ENCODE results near the gene MYD88.

MYD88 gene

DNA sequence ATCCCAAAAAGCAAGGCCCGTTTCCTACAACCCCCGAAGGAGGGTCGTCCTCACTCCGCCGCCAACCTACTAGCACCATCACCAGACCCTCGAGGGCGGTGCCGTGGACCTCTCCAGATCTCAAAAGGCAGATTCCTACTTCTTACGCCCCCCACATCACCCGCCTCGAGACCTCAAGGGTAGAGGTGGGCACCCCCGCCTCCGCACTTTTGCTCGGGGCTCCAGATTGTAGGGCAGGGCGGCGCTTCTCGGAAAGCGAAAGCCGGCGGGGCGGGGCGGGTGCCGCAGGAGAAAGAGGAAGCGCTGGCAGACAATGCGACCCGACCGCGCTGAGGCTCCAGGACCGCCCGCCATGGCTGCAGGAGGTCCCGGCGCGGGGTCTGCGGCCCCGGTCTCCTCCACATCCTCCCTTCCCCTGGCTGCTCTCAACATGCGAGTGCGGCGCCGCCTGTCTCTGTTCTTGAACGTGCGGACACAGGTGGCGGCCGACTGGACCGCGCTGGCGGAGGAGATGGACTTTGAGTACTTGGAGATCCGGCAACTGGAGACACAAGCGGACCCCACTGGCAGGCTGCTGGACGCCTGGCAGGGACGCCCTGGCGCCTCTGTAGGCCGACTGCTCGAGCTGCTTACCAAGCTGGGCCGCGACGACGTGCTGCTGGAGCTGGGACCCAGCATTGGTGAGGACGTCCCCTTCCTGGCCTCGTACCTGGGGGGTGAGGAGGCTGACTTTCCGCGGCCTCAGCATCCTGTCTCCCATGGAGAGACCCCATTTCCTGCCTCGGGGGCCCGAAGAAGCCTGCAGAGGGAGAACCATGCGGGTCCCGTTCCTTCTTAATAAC is at the start of gene MYD88:
Gene MYD88 (plus strand): TSS at position 313 of the 842 bp plus-strand sequence. CDS start 40 bp downstream, at position 353.
- peak; percentile 54 for DNase-seq

DNA sequence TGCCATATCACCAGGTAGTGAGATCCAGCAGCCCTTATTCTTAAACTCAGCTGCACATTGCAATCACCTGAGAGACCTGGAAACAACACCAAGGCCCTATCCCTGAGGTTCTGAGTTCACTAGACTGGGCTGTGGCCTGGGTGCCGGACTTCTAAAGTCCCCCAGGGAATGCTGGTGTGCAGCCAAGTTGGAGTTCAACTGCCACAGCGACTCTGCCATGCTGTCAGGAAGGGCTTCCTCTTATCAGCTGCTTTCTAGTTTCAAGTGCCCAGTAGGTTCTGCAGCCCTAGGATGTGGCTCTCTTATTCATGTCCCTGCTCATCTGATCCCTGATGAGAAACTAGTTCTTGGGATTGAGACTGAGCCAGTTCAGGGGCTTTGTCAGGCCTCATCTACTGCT is 49.3 kb upstream of the MYD88 start:
- no peak for DNase-seq

DNA sequence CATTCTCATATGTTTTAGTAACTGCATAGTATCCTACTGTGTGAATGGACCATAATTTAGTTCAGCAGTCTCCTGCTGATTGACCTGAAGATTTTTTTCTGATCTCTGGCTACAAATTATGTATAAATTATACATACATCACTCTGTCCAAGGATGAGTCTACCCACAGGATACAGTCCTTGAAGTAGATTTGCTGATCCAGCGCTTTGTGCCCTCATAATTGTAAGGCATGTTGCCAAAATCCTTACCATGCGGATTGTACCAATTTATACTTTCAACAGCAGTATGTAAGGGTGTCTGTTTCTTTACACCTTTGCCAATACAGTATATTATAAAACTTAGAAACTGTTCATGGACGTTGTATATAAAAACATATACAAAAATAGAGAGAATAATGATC is 48.0 kb upstream of the MYD88 start:
- no peak for DNase-seq

DNA sequence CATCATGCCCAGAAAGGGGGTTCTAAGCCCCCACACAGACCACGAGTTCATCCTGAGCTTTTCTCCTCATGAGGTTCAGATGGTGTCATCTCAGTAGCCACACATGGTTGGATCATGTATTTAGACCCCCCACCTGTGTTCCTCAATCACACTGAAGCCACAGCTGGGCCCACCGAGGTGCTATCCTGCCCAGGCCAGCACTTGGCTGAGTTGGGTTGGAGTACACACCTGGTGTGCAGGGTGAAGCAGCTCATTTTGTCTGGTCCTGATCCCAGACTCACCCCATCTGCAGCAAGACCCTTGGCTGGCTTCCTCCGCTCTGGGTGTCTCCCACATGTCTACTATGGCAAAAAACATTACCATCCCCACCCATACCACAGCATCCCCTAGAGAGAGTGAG is 43.5 kb upstream of the MYD88 start:
- DNase-seq = no peak

DNA sequence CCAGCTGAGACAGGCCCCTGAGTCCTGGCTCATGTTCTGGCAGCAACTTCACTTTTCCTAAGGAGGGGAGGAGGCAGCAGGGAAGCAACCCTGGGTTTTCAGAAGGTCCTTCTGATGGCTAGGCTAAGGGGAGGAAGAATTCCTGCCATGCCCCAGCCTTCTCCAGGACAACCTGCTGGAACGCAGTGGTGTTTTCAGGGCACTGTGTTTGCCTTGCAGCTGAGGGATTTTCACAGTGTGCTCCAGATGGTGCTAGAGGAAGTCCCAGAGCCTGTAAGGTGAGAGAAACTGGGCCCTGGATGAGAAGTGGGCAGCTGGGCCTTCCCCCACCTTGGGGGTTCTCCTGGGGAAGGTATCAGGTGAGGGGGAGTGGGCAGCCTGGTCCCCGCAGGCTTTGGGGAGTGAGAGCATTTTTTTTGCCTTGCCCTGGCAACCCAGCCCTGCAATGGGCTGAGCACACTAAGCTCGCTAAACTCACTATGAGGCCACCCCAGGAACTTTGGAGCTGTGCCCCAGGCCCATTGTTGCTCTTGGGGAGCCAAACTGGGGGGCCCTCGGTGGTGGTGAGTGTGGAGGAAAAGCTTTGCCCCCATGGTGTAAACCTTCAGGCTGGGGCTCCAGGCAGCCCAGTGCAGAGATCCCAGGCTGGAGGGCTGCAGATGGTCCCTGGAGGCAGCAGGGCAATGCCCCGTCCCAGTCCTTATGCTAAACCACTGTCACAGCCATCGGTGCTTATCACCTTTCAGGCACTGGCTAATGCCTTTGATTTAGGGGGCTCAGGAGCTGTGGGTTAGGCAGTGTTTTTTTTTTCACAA is 42.6 kb upstream of the MYD88 start:
- no peak for DNase-seq

DNA sequence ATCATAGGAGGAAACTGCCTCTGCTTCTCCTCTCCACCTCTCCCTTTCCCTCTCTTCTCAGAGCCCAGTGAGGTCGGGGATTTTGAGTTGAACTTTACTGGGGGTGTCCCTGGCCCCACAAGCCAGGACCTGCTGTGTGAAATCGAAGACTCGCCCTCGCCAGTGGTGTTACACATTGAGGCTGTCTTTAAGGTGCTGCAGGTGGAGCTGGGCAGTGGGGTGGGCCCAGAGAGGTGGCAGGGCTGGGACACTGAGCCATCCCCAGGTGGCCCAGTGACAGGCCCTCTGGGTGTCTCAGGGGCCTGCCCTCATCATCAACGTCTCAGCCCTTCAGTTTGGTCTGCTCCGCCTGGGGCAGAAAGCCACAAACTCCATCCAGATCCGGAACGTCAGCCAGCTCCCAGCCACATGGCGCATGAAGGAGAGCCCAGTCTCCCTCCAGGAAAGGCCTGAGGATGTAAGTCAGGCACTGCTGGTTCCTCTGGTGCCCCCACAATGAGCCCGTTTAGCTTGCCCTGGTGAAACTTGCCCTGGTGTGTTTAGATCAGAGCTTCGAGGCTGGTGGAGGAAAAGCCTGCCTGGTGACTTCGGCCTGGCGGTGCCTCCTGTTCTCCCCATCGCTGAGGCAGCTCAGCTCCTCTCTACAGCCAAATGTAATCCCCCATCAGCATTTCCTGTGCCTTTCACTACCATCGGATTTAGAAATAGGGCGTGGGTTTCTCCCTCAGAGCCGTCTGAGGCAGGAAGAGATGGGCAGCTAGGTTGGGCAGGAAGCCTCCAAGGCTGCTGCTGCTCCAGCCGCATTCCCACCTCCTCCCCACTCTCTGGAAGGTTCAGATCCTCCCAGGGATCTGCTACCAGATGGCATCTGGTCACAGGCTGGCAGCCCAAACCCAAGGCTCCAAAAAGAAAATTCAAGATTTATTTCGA is 40.8 kb upstream of the MYD88 start:
- DNase-seq = no peak

DNA sequence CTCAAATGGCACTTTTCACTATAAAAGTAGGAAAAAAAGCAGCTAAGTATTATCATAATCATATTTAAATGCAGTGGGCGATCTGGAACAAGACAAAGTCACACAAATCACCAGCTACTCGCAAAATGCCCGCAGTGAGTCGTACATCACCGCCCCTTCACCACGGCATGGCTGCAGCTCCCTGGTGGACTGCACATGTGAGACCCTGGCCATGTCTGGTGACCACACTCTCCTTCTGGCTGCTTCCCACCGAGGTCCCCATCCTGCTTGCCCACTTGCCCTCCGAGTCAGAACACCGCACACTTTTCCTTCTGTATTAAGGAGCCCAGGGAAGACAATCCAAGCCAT is 40.1 kb upstream of the MYD88 start:
- DNase-seq = no peak

DNA sequence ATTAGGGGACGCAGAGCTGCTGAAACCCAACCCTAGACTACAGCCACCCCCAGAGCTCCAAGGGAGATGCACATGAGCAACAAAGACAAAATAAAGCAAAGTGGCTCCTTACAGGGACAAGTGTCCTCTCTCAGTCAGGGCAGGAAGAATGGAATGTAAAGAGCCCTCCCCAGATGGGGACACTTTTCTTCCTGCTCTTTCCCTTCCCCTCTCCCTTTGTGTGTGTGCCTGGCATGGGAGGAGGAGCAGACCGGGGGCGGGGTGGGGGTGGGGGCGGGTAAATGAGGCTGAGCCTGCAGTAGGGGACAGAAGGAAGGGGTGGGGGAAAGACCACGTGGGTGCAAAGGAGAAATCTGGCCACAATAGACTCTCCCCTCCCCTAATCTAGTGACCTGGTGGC is 38.9 kb upstream of the MYD88 start:
- no peak for DNase-seq

DNA sequence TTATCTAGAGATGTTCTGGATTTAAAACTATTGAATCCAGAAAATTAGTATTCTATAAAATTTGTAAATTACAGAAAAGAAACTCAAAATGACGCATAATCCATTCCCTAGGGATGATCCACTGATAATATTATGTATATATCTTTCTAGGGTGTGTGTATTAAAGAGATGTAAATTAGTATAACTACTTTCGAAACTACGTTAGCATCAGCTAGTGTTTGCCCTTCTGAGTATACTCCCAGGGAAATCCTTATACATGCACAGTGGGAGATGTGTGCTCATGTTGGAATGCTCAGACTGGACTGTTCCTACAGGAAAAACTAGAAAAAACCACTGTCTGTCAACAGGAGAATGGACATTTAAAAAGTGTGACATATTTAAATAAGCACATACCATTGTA is 38.0 kb upstream of the MYD88 start:
- no peak for DNase-seq

DNA sequence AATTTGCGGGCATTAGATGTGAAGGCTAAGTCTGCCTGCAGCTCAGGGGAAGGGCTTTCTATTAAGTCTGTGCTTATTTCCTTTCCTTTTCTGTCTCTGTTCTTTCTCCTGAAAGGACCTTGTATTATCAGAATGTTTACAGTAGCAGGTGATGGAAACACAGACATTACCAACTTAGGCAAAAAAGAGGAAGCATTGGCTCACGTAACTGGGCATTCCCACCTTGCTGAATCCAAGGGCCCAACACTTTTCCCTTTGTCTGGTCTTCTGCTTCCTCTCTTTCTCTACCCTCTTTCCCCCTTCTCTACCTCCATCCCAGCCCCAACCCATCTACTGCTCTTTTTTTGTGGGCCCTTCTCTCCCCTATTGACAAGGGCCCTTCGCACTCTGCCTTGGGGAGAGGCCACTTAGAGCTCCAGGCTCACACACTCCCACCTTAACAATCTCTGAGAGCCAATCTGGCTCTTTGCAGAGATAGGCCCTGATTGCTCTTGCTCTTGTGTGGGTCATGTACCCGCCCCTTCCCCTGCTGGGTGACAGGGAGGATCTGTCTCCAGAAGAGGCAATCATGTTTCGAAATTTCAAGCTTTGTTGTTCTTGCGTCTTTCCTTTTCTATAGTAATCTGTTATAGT is 36.5 kb upstream of the MYD88 start:
- no peak for DNase-seq

DNA sequence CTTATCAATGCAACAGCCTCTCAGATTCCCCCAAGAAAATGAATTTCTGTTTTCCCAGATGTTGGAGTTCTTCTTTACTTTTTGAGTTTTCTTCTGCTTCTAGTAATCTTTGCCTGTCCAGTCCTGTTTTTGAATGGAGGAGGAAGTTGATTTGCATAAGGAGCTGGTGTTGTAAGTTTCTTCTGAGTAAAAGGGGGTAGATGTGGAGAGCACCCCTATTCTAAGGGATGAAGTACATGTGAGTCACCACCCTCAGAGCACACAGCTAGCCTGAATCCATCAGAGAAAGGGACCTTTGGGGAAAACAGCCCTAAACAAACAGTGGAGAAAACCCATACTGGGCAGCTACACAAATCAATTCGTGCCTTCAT is 36.0 kb upstream of the MYD88 start:
- no peak for DNase-seq

DNA sequence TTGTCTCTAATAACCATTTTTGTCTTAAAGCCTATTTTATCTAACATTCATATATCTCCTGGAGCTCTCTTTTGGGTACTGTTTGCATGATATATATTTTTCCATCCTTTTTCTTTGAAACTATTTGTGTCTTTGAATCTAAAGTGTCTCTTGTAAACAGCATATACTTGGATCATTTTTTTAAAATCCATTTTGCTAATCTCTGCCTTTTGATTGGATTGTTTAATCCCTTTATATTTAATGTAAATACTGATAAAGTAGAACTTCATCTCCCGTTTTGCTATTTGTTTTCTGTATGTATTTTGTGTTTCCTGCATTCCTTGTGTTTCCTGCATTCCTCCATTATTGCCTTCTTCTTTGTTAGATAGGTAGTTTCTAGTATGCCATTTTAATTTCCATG is 32.9 kb upstream of the MYD88 start:
- no peak for DNase-seq

DNA sequence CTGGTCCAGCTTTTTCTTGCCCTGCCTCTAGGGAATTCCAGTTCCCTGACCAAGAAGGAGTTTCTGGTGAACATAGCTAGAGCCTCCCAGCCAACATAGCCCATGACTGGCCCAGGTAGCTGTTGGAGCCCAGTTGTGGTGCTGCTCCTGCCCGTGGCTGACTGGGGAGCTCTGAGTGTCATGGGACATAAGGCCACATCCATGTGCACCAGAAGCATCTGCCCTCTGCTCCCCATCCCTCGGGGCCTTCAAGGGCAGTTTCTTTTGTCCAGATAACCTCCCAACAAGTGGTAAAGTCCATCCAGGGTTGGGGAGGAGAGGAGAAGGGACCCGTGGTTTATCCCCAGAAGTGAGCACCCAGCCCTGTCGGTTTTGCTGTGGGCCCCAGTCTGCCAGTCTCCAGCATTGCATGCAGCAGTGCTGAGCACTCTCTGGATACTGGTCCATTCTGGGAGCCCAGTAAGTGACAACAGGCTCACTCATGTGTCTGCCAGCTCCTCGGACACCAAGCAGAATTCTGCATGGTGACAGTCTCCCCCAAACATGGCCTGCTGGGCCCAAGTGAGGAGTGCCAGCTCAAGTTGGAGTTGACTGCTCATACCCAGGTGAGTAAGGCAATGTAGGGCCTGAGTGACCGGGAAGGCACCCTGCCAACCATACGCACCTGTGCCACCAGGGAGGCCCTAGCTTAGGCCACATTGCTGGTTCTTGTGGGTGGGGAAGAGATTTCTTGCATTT is 30.4 kb upstream of the MYD88 start:
- DNase-seq = no peak

DNA sequence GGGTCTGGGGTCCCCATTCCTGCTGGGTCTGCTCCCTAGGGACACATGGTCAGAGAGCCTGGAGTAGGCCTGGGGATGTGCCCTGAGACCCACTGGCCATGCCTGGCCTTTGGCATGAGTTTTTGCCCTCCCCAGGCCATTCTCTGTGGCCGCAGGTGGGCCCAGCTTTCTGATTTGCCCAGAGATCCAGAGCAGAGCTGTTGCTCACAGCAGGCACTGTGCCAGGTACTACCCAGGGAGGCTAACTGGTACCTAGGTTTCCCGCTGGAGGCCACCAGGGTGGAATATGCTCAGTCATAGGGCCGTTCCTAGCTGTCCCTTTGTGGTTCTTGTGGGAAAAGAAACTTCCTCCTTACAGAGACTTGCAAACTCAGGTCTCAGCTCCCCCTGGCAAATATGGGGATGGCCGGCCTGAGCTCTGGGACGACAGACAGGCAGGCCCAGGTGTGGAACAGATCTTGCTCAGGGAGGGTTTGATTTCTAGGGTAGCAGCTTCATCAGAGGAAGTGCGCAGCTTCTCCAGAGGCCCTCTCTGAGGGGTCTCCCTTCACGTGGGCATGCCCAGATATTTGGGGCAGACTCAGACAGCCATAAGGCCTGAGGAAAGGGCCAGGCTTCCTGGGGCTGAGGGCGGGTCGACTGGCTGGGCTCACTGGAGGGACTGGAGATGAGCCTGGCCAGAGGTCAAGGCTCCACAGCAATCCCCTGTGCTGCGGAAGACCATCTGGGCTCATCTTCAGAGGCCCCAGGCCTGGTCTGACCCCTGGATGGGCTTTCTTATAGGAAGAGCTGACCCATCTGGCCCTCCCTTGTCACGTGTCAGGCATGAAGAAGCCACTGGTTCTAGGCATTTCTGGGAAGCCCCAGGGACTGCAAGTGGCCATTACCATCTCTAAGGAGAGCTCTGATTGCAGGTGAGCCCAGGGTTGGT is 29.5 kb upstream of the MYD88 start:
- DNase-seq = no peak

DNA sequence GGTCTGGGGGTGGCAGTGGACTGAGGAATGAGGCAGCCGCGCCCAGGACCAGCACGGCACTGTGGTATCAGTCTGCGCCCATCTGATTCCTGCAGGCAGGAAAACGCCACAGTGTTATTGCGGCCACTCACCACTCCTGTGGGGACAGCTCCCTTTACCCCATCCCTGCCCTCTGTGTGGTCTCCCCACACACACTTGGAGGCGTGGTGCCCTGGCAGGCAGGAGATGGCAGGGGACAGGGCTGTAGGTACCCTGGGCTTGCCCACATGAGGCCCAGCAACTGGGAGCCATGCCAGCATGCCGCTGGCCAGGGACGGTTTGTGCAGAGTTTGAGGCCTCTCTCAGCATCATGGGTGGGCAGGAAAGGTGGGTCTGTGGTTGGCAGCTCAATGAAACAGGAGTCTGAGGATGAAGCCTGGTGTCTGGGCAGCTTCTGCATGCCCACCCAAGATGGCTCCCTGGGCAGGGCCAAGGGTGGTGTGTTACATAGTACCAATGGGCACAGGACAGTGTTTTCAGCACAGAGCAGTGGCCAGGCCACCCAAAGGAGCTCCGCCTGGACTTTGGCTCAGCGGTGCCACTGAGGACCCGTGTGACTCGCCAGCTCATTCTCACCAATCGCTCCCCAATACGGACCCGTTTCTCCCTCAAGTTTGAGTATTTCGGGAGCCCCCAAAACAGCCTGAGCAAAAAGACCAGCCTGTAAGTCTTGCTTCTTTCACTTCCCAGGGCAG is 28.7 kb upstream of the MYD88 start:
- DNase-seq = no peak

DNA sequence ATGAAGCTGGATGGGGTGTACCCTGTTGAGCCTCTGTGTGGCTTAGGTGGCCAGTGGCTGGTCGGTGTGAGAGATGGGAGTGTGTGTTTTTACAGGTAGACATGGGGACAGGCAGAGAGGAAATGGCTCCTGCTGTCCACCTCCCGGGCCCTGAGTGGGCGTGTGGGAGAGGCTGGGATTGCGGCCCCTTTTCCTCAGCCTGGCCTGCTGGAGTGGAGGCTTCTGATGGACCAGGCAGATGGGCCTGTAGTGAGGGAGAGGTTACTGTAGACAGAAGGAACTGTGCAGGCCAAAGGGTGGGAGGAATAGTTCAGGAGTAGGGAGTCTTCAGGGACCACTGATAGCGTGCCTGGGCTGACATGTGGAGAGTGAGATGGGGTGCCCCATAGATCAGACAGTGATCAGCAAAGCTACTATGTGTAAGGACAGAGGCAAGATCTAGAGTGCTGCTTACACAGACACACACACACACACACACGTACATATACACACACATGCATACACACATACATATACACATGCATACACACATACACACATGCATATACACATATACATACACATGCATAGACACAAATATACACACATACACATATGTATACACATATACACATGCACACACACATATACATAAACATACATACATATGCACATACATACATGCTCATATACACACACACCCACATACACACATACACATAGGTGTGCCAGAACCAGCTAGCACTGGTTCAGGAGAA is 28.0 kb upstream of the MYD88 start:
- DNase-seq = no peak

DNA sequence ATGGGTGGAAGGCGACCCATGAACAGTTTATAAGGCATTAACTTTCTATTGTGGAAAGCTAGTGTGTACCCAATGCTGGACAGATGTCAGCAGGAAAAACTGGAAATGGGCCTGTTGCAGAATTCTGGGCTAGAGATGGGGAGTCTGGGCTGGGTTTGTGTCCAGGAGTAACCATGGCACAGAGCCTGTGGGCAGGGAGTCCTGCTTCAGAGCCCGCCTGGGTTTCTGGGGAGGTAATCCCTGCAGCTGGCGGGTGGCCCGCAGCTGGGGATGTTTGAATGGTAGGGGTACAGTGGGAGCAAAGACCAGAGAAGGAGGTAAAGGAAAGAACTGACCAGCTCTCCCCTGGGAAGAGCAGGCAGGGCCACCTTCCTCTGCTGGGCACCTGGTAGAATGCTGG is 27.3 kb upstream of the MYD88 start:
- DNase-seq = no peak

DNA sequence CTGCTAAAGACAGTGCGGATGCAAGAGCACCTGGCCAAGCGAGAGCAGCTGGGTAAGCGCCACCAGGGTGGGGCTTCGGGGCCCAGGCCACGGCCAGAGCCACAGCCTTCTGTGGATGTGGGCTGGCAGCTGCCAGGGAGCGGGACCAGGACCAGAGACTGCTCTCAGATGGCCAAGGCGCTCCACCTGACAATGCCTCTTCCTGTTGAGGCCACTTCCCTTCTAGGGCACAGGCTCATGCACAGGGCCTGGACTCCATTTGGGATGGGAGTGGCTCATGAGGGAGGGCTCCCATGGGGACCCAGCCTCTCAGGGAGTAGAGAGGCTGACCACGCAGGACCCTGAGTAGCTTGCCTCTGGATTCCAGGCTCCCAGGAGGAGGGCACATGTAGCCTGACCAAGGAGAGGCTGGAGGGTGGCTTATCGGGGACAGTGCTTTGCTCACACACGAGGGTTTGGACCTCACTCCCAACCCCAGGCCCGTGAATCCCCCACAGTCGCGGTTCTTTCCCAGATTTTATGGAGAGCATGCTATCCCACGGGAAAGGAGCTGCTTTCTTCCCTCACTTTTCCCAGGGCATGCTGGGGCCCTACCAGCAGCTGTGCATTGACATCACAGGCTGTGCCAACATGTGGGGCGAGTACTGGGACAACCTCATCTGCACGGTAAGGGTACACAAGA is 26.6 kb upstream of the MYD88 start:
- no peak for DNase-seq

DNA sequence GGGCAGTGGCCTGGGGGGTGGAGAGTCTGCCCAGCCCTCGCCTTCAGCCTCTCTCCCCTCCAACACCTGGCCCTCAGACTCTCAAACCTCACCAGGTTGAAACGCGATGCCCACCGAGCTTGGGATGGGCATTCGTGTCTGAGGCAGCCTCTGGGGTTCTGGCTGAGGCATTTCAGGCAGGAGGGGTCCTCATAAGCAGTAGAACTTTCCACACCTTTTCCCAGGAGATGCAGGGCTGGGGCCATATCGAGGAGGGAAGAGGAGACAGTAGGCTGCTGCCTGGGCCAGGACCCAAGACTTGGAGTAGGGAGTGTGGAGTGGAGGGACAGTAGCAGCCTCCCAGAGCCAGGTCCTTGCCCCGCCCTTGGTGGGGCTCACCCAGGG is 26.1 kb upstream of the MYD88 start:
- DNase-seq = no peak
